ENCODE data around the gene LSS.

DNA sequence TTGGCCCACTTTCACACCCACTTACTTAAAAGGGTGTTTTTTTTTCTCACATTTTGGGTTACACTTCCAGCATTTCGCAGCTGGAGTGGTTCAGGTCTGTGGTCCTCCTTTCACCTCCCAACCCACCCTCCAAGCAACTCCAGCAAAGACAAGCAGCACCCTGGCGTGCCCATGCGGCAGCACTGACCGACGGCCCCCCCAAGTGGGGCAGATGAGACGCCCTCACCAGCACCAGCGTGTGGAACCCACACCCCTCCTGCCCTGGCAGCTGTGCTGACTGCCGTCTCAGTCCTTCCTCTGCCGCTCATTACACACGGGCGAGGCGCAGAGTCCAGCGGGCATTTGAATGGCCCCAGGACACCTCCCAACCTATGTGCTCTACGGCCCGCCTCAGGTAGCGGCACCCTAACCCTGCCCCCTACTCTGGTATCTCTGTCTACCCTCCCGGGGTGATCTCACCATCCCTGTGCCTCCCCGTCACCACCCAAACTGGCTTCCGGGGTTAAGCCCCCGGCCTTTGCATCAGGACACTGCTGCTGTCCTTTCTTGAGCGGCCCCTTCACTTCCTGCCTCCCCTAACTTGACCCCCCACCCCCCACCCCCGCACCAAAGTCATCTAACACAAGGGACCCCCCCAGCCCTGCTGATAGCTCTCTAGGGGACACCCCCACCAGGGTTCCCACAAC lies 10.9 kb downstream of the LSS start:
- TF ChIP-seq POLR2A (IDR thresholded peaks at IDR 0.05) (no peak), CTCF (IDR thresholded peaks at IDR 0.05) (no peak)
